GM21360 (cell line): ENCODE results near the gene MOV10.
"Not testable (repeated sequence)": the region's sequence is repeated elsewhere in the genome, so short reads cannot be mapped to it uniquely, and the experiment has no call there.

Source experiments
- ATAC-seq: cut with Tn5 transposase; IDR thresholded peaks from one replicate; pipeline ENCODE4 v1.9.1; 2021; ENCODE audit warnings: mild to moderate bottlenecking, moderate library complexity; ENCODE audit not compliant: unreplicated experiment

MOV10 gene

GRCh38 chr1:112729011-112729410, 54.6 kb downstream of the MOV10 start:
- not testable (repeated sequence) for ATAC-seq

DNA sequence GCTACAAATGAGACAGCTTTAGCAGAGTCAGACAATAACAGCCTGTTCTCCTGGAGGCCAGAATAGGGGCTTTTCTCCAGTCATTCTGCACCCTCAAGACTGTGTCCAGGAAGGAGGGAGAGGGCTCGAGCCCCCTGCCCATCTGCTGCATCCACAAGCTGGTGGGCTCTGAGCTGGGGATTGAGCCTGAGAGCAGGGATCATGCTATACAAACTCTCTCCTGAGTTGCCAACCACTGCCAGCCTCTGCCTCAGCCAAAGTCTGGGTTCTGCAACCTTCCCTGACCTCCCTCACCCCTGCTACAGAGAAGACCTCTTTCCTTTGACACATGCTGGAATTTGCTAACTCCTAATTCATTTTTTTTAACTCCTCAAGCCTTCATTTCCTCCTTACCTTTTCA, 55.5 kb downstream of the MOV10 start:
- no peak for ATAC-seq

GRCh38 chr1:112731451-112731850, 57.0 kb downstream of the MOV10 start:
- no peak for ATAC-seq

- ATAC-seq = no peak
Measured at GRCh38 chr1:112735752-112736151, 61.3 kb downstream of the MOV10 start.

- no peak for ATAC-seq
Measured at GRCh38 chr1:112737573-112737972, 63.1 kb downstream of the MOV10 start.

- no peak for ATAC-seq
Measured at GRCh38 chr1:112743174-112744008, 68.9 kb downstream of the MOV10 start.

- ATAC-seq = no peak
Measured at GRCh38 chr1:112744009-112744578, 69.6 kb downstream of the MOV10 start.

GRCh38 chr1:112748396-112748795, 73.9 kb downstream of the MOV10 start:
- no peak for ATAC-seq
